HEK293 (cell line): ENCODE data around the gene WWOX.

Source experiments
- CTCF ChIA-PET: fragments of 350-600 bp; formaldehyde crosslinking; extraction: SDS; loops from one replicate; lab custom pipeline; 2021; ENCODE audit warnings: antibody characterized with exemption; lab: Yijun Ruan, JAX
- POLR2A ChIA-PET: fragments of 300-600 bp; formaldehyde crosslinking; extraction: SDS; loops from one replicate; lab custom pipeline; 2020; ENCODE audit warnings: antibody characterized with exemption, inconsistent platforms; lab: Yijun Ruan, JAX
- H3K27ac ChIP-seq: fragments of 200-500 bp; sonication (Bioruptor generic); 2 replicates; pipeline ENCODE4 v1.5.1; 2014; ENCODE audit warnings: low read depth, low read length, control low read depth, inconsistent platforms; ENCODE audit errors: extremely low read depth
- H3K36me3 ChIP-seq, 2 experiments: fragments of 200-500 bp in 1 of 2; sonication (Bioruptor generic) in 1 of 2; 1 replicate in 1 of 2; 2 replicates in 1 of 2; pipeline ENCODE4 v1.5.1; 2014 to 2017; ENCODE audit warnings: inconsistent platforms in 2 of 2, low read length in 2 of 2; ENCODE audit not compliant: control insufficient read depth in 2 of 2, insufficient read depth in 1 of 2
- H3K4me1 ChIP-seq: fragments of 200-500 bp; sonication (Bioruptor generic); 2 replicates; pipeline ENCODE4 v1.5.1; 2014; ENCODE audit warnings: mild to moderate bottlenecking, low read length, inconsistent platforms; ENCODE audit not compliant: control insufficient read depth, insufficient read depth
- H3K4me3 ChIP-seq: 2 replicates; pipeline ENCODE4 v1.5.1; 2011; ENCODE audit warnings: low read depth, mild to moderate bottlenecking, control low read depth, low read length, moderate library complexity
- H3K9me3 ChIP-seq: fragments of 200-500 bp; sonication (Bioruptor generic); 2 replicates; pipeline ENCODE4 v1.5.1; 2014; ENCODE audit warnings: low read depth, low read length, inconsistent platforms; ENCODE audit not compliant: control insufficient read depth, insufficient read depth
- GLIS1 ChIP-seq: fragments of 450-650 bp; formaldehyde crosslinking; IDR thresholded peaks from 2 replicates; pipeline ENCODE4 v1.5.1; 2016; ENCODE audit warnings: missing biosample characterization, missing genetic modification characterization
- GLIS2 ChIP-seq: fragments of 450-650 bp; formaldehyde crosslinking; IDR thresholded peaks from 2 replicates; pipeline ENCODE4 v1.5.1; 2016; ENCODE audit warnings: missing biosample characterization, missing genetic modification characterization
- IKZF3 ChIP-seq: fragments of 450-650 bp; IDR thresholded peaks from 2 replicates; pipeline ENCODE4 v1.5.0; 2018; ENCODE audit warnings: missing biosample characterization, mild to moderate bottlenecking, missing genetic modification characterization, moderate library complexity
- KLF8 ChIP-seq: fragments of 450-650 bp; formaldehyde crosslinking; IDR thresholded peaks from 2 replicates; pipeline ENCODE4 v1.5.1; 2016; ENCODE audit warnings: missing biosample characterization, missing genetic modification characterization
- MZF1 ChIP-seq: fragments of 450-650 bp; formaldehyde crosslinking; IDR thresholded peaks from 2 replicates; pipeline ENCODE4 v1.5.1; 2017; ENCODE audit warnings: missing biosample characterization, missing genetic modification characterization, borderline replicate concordance
- ZBTB21 ChIP-seq: fragments of 450-650 bp; formaldehyde crosslinking; IDR thresholded peaks from 2 replicates; pipeline ENCODE4 v1.5.1; 2017; ENCODE audit warnings: missing biosample characterization, missing genetic modification characterization
- ZFHX2 ChIP-seq: fragments of 450-650 bp; formaldehyde crosslinking; conservative IDR thresholded peaks from 2 replicates; pipeline ENCODE4 v1.5.1; 2016; ENCODE audit warnings: missing biosample characterization, missing genetic modification characterization
- ZNF112 ChIP-seq: fragments of 450-650 bp; formaldehyde crosslinking; IDR thresholded peaks from 2 replicates; pipeline ENCODE4 v1.5.0; 2017; ENCODE audit warnings: missing biosample characterization, missing genetic modification characterization
- ZNF114 ChIP-seq: fragments of 450-650 bp; formaldehyde crosslinking; IDR thresholded peaks from 2 replicates; pipeline ENCODE4 v1.5.0; 2017; ENCODE audit warnings: missing biosample characterization, missing genetic modification characterization
- ZNF146 ChIP-seq: fragments of 450-650 bp; formaldehyde crosslinking; IDR thresholded peaks from 2 replicates; pipeline ENCODE4 v1.5.1; 2016; ENCODE audit warnings: missing biosample characterization, missing genetic modification characterization
- ZNF335 ChIP-seq: fragments of 450-650 bp; formaldehyde crosslinking; conservative IDR thresholded peaks from 2 replicates; pipeline ENCODE4 v1.5.1; 2016; ENCODE audit warnings: missing biosample characterization, missing genetic modification characterization
- ZNF341 ChIP-seq: fragments of 450-650 bp; formaldehyde crosslinking; IDR thresholded peaks from 2 replicates; pipeline ENCODE4; 2016; ENCODE audit warnings: low read depth, missing biosample characterization, missing genetic modification characterization
- ZNF473 ChIP-seq: fragments of 450-650 bp; formaldehyde crosslinking; IDR thresholded peaks from 2 replicates; pipeline ENCODE4 v1.5.1; 2017; ENCODE audit warnings: missing biosample characterization, missing genetic modification characterization
- ZNF510 ChIP-seq: fragments of 450-650 bp; formaldehyde crosslinking; IDR thresholded peaks from 2 replicates; pipeline ENCODE4 v1.5.1; 2018; ENCODE audit warnings: mild to moderate bottlenecking, missing genetic modification characterization, missing biosample characterization; ENCODE audit not compliant: insufficient replicate concordance
- ZNF529 ChIP-seq: fragments of 450-650 bp; formaldehyde crosslinking; IDR thresholded peaks from 2 replicates; pipeline ENCODE4 v1.5.1; 2017; ENCODE audit warnings: missing genetic modification characterization, missing biosample characterization; ENCODE audit not compliant: insufficient replicate concordance
- ZNF530 ChIP-seq: fragments of 450-650 bp; formaldehyde crosslinking; IDR thresholded peaks from 2 replicates; pipeline ENCODE4 v1.5.1; 2016; ENCODE audit warnings: low read depth, missing biosample characterization, missing genetic modification characterization
- ZNF600 ChIP-seq: fragments of 450-650 bp; formaldehyde crosslinking; IDR thresholded peaks from 2 replicates; pipeline ENCODE4 v1.5.1; 2016; ENCODE audit warnings: missing biosample characterization, missing genetic modification characterization
- ZNF610 ChIP-seq: fragments of 450-650 bp; formaldehyde crosslinking; IDR thresholded peaks from 2 replicates; pipeline ENCODE4 v1.5.1; 2016; ENCODE audit warnings: missing biosample characterization, missing genetic modification characterization, borderline replicate concordance
- ZNF623 ChIP-seq: fragments of 450-650 bp; formaldehyde crosslinking; IDR thresholded peaks from 2 replicates; pipeline ENCODE4 v1.5.1; 2016; ENCODE audit warnings: missing biosample characterization, missing genetic modification characterization
- ZNF660 ChIP-seq: fragments of 450-650 bp; IDR thresholded peaks from 2 replicates; pipeline ENCODE4 v1.5.1; 2018; ENCODE audit warnings: missing biosample characterization, mild to moderate bottlenecking, missing genetic modification characterization
- ZNF791 ChIP-seq: fragments of 450-650 bp; formaldehyde crosslinking; IDR thresholded peaks from 2 replicates; pipeline ENCODE4 v1.5.1; 2016; ENCODE audit warnings: missing biosample characterization, missing genetic modification characterization
- TF ChIP-seq, protein P1 (sequence below): fragments of 450-650 bp; formaldehyde crosslinking; IDR thresholded peaks from 2 replicates; pipeline ENCODE4 v1.5.1; 2017; ENCODE audit warnings: missing biosample characterization, missing genetic modification characterization
- TF ChIP-seq, protein P2 (sequence below): fragments of 450-650 bp; formaldehyde crosslinking; IDR thresholded peaks from 2 replicates; pipeline ENCODE4 v1.5.1; 2016; ENCODE audit warnings: missing biosample characterization, missing genetic modification characterization
- TF ChIP-seq, protein P3 (sequence below): fragments of 450-650 bp; IDR thresholded peaks from 2 replicates; pipeline ENCODE4 v1.5.1; 2018; ENCODE audit warnings: missing biosample characterization, missing genetic modification characterization
- TF ChIP-seq, protein P4 (sequence below): fragments of 450-650 bp; formaldehyde crosslinking; IDR thresholded peaks from 2 replicates; pipeline ENCODE4 v1.5.1; 2016; ENCODE audit warnings: missing biosample characterization, missing genetic modification characterization

WWOX gene

DNA sequence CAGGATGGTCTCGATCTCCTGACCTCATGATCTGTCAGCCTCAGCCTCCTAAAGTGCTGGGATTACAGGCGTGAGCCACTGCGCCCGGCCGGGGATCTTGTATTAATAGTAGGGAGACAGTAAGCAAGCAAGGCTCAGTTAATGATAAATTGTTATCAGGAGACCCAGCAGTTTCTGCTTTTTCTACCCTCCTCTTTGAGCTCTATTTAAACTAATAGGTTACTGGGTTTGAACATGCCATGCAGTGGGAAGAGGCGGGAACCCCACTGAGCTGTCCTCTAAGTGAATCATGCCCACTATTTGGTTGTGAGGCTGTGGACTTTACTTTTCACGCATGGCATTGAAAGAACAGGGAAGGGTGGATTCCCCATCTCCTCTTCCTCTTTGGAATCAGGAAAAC, 223.9 kb downstream of the WWOX start:
- Histone ChIP-seq H3K9me3 (no peaks in the 10 kb centered on the region), H3K36me3 (no peaks in the 10 kb centered on the region), H3K4me1 (peaks cover 15% of the 10 kb centered on the region; the same call in 1 of the 2 replicates), H3K27ac (no peak overlapping the region), H3K4me3 (no peak overlapping the region)
- CTCF ChIA-PET: no interaction called here
- TF ChIP-seq ZNF660 (tag by site-specific recombination) (no peak), ZFHX2 (tag by site-specific recombination) (no peak), GLIS2 (tag by site-specific recombination) (no peak), ZNF530 (tag by site-specific recombination) (no peak), ZNF623 (tag by site-specific recombination) (no peak), KLF8 (tag by site-specific recombination) (no peak), ZNF112 (tag by site-specific recombination) (no peak), ZNF114 (tag by site-specific recombination) (no peak), ZNF600 (tag by site-specific recombination) (no peak), MZF1 (tag by site-specific recombination) (no peak), GLIS1 (tag by site-specific recombination) (no peak)
- TF ChIP-seq, protein P1, sequence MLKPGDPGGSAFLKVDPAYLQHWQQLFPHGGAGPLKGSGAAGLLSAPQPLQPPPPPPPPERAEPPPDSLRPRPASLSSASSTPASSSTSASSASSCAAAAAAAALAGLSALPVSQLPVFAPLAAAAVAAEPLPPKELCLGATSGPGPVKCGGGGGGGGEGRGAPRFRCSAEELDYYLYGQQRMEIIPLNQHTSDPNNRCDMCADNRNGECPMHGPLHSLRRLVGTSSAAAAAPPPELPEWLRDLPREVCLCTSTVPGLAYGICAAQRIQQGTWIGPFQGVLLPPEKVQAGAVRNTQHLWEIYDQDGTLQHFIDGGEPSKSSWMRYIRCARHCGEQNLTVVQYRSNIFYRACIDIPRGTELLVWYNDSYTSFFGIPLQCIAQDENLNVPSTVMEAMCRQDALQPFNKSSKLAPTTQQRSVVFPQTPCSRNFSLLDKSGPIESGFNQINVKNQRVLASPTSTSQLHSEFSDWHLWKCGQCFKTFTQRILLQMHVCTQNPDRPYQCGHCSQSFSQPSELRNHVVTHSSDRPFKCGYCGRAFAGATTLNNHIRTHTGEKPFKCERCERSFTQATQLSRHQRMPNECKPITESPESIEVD (tag by site-specific recombination): no peak
- TF ChIP-seq, protein P2, sequence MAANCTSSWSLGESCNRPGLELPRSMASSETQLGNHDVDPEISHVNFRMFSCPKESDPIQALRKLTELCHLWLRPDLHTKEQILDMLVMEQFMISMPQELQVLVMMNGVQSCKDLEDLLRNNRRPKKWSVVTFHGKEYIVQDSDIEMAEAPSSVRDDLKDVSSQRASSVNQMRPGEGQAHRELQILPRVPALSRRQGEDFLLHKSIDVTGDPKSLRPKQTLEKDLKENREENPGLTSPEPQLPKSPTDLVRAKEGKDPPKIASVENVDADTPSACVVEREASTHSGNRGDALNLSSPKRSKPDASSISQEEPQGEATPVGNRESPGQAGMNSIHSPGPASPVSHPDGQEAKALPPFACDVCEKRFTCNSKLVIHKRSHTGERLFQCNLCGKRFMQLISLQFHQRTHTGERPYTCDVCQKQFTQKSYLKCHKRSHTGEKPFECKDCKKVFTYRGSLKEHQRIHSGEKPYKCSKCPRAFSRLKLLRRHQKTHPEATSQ (tag by site-specific recombination): no peak
- TF ChIP-seq, protein P3, sequence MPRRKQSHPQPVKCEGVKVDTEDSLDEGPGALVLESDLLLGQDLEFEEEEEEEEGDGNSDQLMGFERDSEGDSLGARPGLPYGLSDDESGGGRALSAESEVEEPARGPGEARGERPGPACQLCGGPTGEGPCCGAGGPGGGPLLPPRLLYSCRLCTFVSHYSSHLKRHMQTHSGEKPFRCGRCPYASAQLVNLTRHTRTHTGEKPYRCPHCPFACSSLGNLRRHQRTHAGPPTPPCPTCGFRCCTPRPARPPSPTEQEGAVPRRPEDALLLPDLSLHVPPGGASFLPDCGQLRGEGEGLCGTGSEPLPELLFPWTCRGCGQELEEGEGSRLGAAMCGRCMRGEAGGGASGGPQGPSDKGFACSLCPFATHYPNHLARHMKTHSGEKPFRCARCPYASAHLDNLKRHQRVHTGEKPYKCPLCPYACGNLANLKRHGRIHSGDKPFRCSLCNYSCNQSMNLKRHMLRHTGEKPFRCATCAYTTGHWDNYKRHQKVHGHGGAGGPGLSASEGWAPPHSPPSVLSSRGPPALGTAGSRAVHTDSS: no peak
- POLR2A ChIA-PET: no interaction called here

DNA sequence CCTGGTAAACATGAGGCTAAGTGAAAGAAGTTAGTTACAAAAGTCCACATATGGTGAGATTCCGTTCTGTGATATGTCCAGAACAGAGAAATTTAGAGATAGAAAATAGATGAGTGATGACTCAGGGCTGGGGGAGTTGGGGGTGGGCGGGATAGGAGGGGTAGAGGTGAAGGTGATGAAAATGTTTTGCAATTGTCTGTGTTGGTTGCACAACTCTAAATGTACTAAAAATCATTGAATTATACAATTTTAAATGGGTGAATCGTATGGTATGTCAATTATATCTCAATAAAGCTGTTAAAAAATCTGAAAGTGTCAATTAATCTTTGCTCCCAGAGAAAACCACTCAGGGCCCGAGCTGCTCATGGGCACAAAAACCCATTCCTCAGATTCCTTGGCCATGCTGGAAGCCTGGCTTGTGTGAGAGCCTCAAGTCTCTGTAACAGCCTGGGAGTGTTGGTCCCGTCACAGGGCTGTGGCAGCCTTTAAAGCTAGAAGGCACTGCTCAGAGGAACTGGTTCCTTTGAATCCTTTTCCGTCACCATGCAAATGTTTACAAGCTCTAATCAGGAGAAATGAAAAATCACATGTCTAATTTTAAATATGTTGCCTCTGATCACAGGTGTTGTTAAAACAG, 225.3 kb downstream of the WWOX start:
- H3K36me3 ChIP-seq: no peaks in the 10 kb centered on the region
- H3K27ac ChIP-seq: no peak overlapping the region
- no peak overlapping the region for H3K4me3 ChIP-seq
- H3K9me3 ChIP-seq: no peaks in the 10 kb centered on the region
- TF ChIP-seq ZNF146: no peak
- TF ChIP-seq, protein P4, sequence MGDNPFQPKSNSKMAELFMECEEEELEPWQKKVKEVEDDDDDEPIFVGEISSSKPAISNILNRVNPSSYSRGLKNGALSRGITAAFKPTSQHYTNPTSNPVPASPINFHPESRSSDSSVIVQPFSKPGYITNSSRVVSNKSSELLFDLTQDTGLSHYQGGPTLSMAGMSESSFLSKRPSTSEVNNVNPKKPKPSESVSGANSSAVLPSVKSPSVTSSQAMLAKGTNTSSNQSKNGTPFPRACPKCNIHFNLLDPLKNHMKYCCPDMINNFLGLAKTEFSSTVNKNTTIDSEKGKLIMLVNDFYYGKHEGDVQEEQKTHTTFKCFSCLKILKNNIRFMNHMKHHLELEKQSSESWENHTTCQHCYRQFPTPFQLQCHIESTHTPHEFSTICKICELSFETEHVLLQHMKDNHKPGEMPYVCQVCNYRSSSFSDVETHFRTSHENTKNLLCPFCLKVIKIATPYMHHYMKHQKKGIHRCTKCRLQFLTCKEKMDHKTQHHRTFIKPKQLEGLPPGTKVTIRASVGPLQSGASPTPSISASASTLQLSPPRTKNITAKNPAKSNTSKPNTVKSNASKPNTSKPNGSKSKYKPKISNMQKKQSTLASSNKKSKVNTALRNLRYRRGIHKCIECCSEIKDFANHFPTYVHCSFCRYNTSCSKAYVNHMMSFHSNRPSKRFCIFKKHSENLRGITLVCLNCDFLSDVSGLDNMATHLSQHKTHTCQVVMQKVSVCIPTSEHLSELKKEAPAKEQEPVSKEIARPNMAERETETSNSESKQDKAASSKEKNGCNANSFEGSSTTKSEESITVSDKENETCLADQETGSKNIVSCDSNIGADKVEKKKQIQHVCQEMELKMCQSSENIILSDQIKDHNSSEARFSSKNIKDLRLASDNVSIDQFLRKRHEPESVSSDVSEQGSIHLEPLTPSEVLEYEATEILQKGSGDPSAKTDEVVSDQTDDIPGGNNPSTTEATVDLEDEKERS: no peak
- TF ChIP-seq ZBTB21 (tag by site-specific recombination): no peak
- TF ChIP-seq ZNF610 (tag by site-specific recombination): no peak
- TF ChIP-seq, protein P2 (tag by site-specific recombination): no peak
- TF ChIP-seq ZNF791 (tag by site-specific recombination): no peak
- no peak for TF ChIP-seq ZNF529 (tag by site-specific recombination)
- no peak for TF ChIP-seq ZNF510 (tag by site-specific recombination)
- TF ChIP-seq ZNF341: no peak
- TF ChIP-seq ZNF335 (tag by site-specific recombination): no peak
- no peak for TF ChIP-seq IKZF3 (tag by site-specific recombination)
- TF ChIP-seq ZNF473 (tag by site-specific recombination): no peak
- CTCF ChIA-PET: interaction anchor here (2.2 kb wide), 1 partner anchor 112 kb away, joined by 6 read pairs; no protein-coding TSS in a partner anchor
- peaks cover 15% of the 10 kb centered on the region; the same call in 1 of the 2 replicates for H3K4me1 ChIP-seq
- POLR2A ChIA-PET: no interaction called here
